Gastrocnemius medialis (tissue), 4 donors: ENCODE data around the gene CIBAR2. TPM values are rescaled to one million over a fixed set of nuclear protein-coding genes. Genes with fewer than 3 reads are reported as not detected.

Experiments used
- ATAC-seq, 2 donors: fragments of 150-250 bp; one replicate each; pipeline ENCODE4 v1.9.1; 2016
- DNase-seq, 2 donors: peaks; one replicate each; pipeline ENCODE4 v3.0.0-alpha.2; 2019
- H3K27ac ChIP-seq, 4 donors: fragments of 200-600 bp; sonication (generic); 1 replicate in 1 of 4; 2 replicates in 3 of 4; pipeline ENCODE4 v1.5.1; 2016 to 2018; ENCODE audit warnings: mild to moderate bottlenecking in 2 of 4, moderate library complexity in 1 of 4
- H3K27me3 ChIP-seq, 3 donors: fragments of 200-600 bp; sonication (generic) in 2 of 3; 1 replicate in 1 of 3; 2 replicates in 2 of 3; pipeline versions ENCODE4 v1.5.1 to v1.6.0; 2016 to 2019; ENCODE audit warnings: mild to moderate bottlenecking in 1 of 3, moderate library complexity in 1 of 3
- H3K36me3 ChIP-seq, 2 donors: fragments of 200-600 bp; sonication (generic) in 1 of 2; one replicate each; pipeline ENCODE4 v1.5.1; 2017 to 2018
- H3K4me1 ChIP-seq, 2 donors: fragments of 200-600 bp; sonication (generic) in 1 of 2; one replicate each; pipeline ENCODE4 v1.5.1; 2016 to 2017; ENCODE audit warnings: mild to moderate bottlenecking in 2 of 2
- H3K4me3 ChIP-seq, 4 donors: fragments of 200-600 bp; sonication (generic) in 3 of 4; 1 replicate in 1 of 4; 2 replicates in 3 of 4; pipeline ENCODE4 v1.5.1; 2016 to 2019; ENCODE audit warnings: mild to moderate bottlenecking in 2 of 4
- H3K9me3 ChIP-seq, 3 donors: fragments of 200-600 bp; sonication (generic) in 2 of 3; 1 replicate in 1 of 3; 2 replicates in 2 of 3; pipeline ENCODE4 v1.5.1; 2016 to 2019
- POLR2A ChIP-seq, 2 donors: fragments of 450-650 bp; IDR thresholded peaks; one replicate each; pipeline ENCODE4 v1.6.1; 2017; ENCODE audit warnings: antibody characterized with exemption in 2 of 2, mild to moderate bottlenecking in 2 of 2, moderate library complexity in 2 of 2
- in situ Hi-C, 4 donors: fragments of 200-750 bp; cut with MboI; loops; one replicate each; pipeline versions ENCODE4 v1.15.0 to v1.8.0; 2017; ENCODE audit warnings: low sequenced_read_pairs in 4 of 4
- intact Hi-C: fragments of 100-400 bp; cut with DNase I; formaldehyde crosslinking; loops from one replicate; pipeline ENCODE4 v1.15.1; 2023; ENCODE audit warnings: low total_unique reads
- total RNA-seq, 4 donors: library from RNA; depleted of rRNA; stranded (reverse); fragments of >200 nt; gene quantifications; one replicate each; pipeline versions ENCODE4 v1.1.0 to v1.2.3, GENCODE V29; 2016
- TF ChIP-seq, protein P1 (sequence below), 5 experiments: fragments of 450-650 bp in 3 of 5; fragments of 200-600 bp in 2 of 5; sonication (generic) in 2 of 5; IDR thresholded peaks in 4 of 5; conservative IDR thresholded peaks in 1 of 5; 1 replicate in 4 of 5; 2 replicates in 1 of 5; pipeline ENCODE4 v1.5.1; 2016 to 2019; ENCODE audit warnings: antibody characterized with exemption in 5 of 5, mild to moderate bottlenecking in 3 of 5, moderate library complexity in 3 of 5

Gene CIBAR2
- total RNA-seq, 4 donors from 2014 or later, result not detected

DNA sequence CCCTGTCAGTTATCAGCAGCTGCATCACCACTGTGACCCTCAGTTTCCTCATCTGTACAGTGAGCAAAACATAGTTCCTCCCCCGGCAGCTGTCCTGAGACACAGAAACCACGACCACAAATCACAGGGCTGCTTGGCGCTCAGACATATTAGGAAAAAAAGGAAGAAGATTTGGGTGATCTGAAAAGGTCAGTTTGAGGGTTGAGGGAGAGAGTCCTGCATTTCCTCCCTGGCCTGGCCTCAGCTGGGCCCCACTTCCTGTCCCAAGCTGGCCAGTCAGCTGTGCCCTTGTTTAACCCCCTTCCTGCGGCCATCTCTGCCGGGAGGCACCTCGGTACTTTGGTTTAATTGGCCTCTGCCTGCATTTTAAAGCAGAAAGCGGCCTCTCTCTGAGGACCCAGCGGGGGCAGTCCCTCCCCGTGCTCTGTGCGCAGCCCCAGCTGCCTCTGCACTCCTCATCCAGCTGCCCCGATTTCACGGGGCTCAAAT, 24.0 kb upstream of the CIBAR2 start:
- no peaks in the 10 kb centered on the region for H3K9me3 ChIP-seq
- peaks cover 25 to 30% of the 10 kb centered on the region in 2 donors for H3K4me1 ChIP-seq
- no peaks in the 10 kb centered on the region for H3K36me3 ChIP-seq
- intact Hi-C loops (no loop called here), in situ Hi-C loops (no loop called here)
- H3K4me3 ChIP-seq, result peak overlapping the region in 2 of 4 donors; percentile 11 to 36
- H3K27me3 ChIP-seq, result no peaks in the 10 kb centered on the region
- H3K27ac ChIP-seq, result peak overlapping the region; percentile 64 to 79 (median 74)
- DNase-seq, result peak in 1 of 2 donors; percentile 47
- TF ChIP-seq, protein P1, sequence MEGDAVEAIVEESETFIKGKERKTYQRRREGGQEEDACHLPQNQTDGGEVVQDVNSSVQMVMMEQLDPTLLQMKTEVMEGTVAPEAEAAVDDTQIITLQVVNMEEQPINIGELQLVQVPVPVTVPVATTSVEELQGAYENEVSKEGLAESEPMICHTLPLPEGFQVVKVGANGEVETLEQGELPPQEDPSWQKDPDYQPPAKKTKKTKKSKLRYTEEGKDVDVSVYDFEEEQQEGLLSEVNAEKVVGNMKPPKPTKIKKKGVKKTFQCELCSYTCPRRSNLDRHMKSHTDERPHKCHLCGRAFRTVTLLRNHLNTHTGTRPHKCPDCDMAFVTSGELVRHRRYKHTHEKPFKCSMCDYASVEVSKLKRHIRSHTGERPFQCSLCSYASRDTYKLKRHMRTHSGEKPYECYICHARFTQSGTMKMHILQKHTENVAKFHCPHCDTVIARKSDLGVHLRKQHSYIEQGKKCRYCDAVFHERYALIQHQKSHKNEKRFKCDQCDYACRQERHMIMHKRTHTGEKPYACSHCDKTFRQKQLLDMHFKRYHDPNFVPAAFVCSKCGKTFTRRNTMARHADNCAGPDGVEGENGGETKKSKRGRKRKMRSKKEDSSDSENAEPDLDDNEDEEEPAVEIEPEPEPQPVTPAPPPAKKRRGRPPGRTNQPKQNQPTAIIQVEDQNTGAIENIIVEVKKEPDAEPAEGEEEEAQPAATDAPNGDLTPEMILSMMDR (IDR thresholded peaks at IDR 0.05 in 4 of 5, conservative IDR thresholded peaks at IDR 0.05 in 1 of 5), result no peak
- peak in 1 of 2 donors; percentile 6 for TF ChIP-seq POLR2A (IDR thresholded peaks at IDR 0.05)
- peak; percentile 5 to 9 for ATAC-seq

DNA sequence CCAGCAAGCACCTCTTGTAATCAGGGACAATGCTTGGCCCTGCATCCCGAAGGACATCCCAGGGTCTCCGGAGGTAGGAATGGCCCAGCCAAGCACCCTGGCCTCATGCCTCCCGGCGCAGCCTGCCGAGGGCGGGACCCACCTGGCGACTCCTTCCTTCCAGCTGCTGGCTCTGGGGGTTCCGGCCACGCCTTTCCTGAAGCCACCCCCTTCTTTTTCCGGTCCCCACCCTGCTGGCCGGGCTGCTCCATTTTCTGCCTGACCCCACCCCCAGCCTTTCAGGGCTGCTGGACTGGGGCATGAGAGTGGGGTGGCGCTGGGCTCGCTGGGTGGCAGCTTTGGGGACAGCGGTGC, 22.5 kb upstream of the CIBAR2 start:
- in situ Hi-C loops (no loop called here), intact Hi-C loops (no loop called here)
- H3K36me3 ChIP-seq, result no peaks in the 10 kb centered on the region
- DNase-seq, result no peak
- no peaks in the 10 kb centered on the region for H3K9me3 ChIP-seq
- TF ChIP-seq, protein P1 (IDR thresholded peaks at IDR 0.05 in 4 of 5, conservative IDR thresholded peaks at IDR 0.05 in 1 of 5), result no peak
- TF ChIP-seq POLR2A (IDR thresholded peaks at IDR 0.05), result no peak
- peak overlapping the region in 3 of 4 donors; percentile 14 to 79 (median 72) for H3K27ac ChIP-seq
- H3K4me3 ChIP-seq, result no peak overlapping the region
- H3K27me3 ChIP-seq, result no peaks in the 10 kb centered on the region
- ATAC-seq, result no peak
- H3K4me1 ChIP-seq, result peaks cover 33 to 45% of the 10 kb centered on the region in 2 donors

DNA sequence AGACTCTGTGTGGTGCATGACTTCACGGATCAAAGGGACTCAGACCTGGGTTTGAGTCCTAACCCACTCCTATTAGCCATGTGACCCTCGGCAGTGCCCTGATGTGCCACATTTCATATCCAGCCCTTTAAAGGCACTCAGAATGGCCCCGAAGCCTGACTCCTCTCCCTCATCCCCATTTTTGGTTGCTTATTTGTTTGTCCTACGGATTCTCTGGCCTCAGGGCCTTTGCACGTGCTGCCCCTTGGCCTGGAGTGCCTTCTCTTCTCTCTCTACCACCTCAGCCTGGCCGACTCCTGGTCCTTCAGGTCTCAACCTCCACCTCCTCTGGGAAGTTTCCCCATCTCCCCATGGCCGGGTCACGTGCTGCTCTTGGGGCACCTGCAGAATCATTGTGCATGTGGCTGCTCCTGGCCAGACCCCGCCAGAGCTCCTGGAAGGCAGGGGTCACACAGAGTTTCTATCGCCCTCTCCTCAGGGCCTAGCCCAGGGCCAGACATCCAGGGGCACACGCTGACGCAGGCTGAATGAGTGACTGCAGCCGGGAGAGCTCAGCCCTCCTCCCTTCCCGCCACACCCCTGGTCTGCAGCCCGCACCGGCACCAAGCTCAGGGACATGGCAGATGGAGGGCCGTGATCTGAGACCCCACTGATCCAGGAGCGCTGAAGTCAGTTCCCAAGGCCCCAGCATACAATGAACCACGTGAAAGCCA, 22.0 kb upstream of the CIBAR2 start:
- no peak for DNase-seq
- Histone ChIP-seq H3K4me1 (peaks cover 33 to 46% of the 10 kb centered on the region in 2 donors), H3K27ac (peak overlapping the region in 1 of 4 donors; percentile 14)

DNA sequence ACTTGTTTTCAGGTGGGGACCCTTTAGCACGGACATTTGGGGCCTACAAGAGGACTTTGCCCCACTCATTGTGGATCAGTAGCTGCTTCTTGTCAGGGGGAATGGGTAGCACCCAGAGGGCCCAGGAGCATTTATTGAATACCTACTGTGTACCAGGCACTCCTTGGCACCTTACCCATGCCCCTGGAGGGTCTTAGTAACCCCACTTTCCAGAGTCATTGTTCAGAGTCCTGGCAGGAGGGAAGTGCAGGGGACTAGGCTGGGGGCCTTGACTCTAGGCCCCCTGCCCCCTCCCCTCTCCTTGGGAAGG, 21.0 kb upstream of the CIBAR2 start:
- ATAC-seq (no peak), DNase-seq (no peak)
- TF ChIP-seq, protein P1 (IDR thresholded peaks at IDR 0.05 in 4 of 5, conservative IDR thresholded peaks at IDR 0.05 in 1 of 5), result no peak
- TF ChIP-seq POLR2A (IDR thresholded peaks at IDR 0.05), result no peak
- H3K27ac ChIP-seq, result no peak overlapping the region
- intact Hi-C loops, result no loop called here
- H3K9me3 ChIP-seq, result no peaks in the 10 kb centered on the region
- no peaks in the 10 kb centered on the region for H3K27me3 ChIP-seq
- in situ Hi-C loops, result no loop called here
- no peaks in the 10 kb centered on the region for H3K36me3 ChIP-seq
- H3K4me3 ChIP-seq, result no peak overlapping the region
- H3K4me1 ChIP-seq, result peaks cover 33 to 45% of the 10 kb centered on the region in 2 donors

More for the DNA sequence above, 22.0 kb upstream of the CIBAR2 start:
- TF ChIP-seq, protein P1 (IDR thresholded peaks at IDR 0.05 in 4 of 5, conservative IDR thresholded peaks at IDR 0.05 in 1 of 5), result no peak
- no peak for TF ChIP-seq POLR2A (IDR thresholded peaks at IDR 0.05)
- in situ Hi-C loops (no loop called here), intact Hi-C loops (no loop called here)
- H3K36me3 ChIP-seq, result no peaks in the 10 kb centered on the region
- no peak for ATAC-seq
- H3K4me3 ChIP-seq, result no peak overlapping the region
- H3K27me3 ChIP-seq, result no peaks in the 10 kb centered on the region
- H3K9me3 ChIP-seq, result no peaks in the 10 kb centered on the region
